HG03066 (cell line): ENCODE data around the gene GPR137B.

Experiments
- ATAC-seq: cut with Tn5 transposase; IDR thresholded peaks from one replicate; pipeline ENCODE4 v1.9.1; 2021; ENCODE audit warnings: low read depth; ENCODE audit not compliant: unreplicated experiment

The GPR137B gene

DNA sequence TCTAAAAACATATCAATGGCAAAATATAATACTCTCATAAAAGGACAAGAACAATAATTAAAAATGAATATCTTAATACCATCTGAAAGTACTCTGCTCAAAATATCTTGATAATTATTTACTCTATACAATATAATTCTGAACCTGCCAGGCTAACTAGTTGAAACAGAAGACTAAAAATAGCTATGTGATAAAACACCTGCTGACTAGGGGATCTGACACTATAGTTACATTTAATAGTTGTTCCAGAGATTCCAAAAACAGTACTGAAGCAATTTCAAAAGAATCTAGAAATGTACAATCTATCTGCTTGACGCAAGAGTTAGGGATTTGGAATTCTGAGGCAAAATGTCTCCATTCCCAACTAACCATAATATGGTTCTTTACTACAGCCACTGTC is 109.2 kb downstream of the GPR137B start:
- ATAC-seq, result no peak

DNA sequence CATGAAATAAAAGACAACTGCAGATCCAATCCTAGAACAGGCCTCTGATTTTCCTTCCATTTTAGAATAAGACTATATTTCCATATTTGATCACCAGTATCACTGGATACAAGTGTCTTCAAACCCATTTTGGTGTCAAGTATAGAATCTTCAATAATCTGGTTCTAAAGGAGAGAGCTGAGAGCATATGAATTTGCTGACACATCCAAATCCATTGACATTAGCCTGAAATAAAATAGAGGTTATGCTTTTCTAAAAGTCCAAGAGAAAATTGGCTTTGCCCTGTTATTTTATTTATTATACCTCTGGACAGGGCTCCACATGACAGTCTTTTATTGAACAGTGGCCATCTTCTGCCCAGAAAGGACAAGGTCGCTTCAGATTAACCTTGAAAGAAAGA is 110.8 kb downstream of the GPR137B start:
- ATAC-seq, result no peak

DNA sequence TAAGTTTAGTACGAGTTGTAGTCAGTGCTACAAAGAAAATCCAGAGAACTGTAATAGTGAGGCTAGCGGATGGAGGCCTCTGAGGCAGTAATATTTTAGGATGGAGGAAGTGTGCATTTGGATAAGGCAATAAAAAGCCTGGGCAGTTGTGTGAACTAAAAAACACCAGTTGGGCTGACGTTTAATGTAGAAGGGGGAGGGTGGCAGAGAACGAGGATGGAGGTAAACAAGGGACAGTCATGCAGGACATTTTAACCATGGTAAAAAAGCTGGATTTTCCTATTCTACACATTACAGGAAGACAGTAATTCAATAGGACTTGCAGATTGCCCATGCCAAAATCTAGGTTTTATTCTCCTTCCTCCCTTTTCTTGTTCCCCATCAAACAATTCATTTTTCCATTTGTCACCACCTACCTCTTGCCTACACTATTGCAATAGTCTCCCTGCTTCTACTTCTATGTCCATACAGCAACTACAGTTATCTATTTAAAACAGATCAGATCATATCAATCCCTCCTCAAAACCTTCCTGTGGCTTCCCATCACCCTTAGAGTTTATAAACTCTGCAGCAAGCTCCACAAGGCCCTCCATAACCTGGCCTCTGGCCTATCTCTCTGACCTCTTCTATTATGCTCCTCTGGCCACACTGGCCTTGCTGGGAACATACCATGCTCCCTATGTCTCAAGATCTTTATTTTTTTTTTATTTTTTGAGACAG is 111.7 kb downstream of the GPR137B start:
- no peak for ATAC-seq

GRCh38 chr1:236257216-236257615 is 114.9 kb downstream of the GPR137B start:
- ATAC-seq, result no peak

DNA sequence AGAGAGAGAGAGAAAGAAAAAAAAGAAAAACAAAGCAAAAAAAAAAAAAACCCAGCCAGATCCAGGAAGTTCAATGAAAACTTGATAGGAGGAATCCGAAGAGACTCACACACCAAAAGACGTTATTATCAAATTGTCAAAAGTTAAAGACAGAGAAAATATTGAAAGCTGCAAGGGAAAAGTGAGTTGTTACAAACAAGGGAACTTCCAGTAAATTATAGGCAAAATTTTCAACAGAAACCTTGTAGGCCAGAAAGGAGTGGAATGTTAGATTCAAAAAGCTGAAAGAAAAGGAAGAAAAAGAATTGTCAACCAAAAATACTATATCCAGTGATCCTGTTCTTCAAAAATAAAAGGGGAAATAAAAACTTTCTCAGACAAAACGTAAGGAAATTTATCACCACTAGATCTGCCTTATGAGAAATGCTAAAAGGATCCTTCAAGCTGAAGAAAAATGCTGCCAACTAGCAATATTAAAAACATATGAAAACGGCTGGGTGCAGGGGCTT is 115.8 kb downstream of the GPR137B start:
- ATAC-seq, result no peak
